Measurements from ENCODE around the gene KIZ. TPM values are rescaled to one million over a fixed set of nuclear protein-coding genes. Genes with fewer than 3 reads are reported as not detected.

Gene KIZ
- total and polyA plus RNA-seq, 3 donors from 2014 or later: 41.4 to 76.7 (median 73.3) TPM

DNA sequence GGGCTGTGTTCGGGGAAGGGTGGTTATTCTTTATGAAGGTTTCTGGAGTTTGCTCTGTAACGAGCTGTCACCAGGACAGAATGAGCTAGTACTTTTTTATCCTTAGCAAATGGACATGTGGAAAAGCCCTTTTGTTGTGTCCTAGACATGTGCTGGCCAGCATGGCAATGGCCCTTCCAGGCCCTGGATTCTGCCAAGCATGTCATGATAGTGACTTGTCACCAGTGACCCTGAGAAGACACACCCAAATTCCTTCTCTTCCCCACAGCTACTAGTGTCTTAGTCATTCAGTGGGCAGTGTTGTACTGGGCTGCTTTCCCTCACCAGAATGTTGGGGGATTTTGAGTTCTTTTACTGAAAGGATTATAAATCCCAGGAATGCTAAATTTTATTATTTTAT is 103.3 kb downstream of the KIZ start:
- no peak for DNase-seq
- Histone ChIP-seq H3K27me3 (no peaks in the 10 kb centered on the region), H3K4me1 (no peaks in the 10 kb centered on the region), H3K36me3 (ENCODE audit: low read depth, missing control alignments) (no peaks in the 10 kb centered on the region), H3K4me3 (no peak overlapping the region), H3K27ac (no peak overlapping the region), H3K9me3 (no peaks in the 10 kb centered on the region)
- intact Hi-C loops (cut with DNase I; ENCODE audit: low total_unique reads): no loop called here
- WGBS, 2 donors: 76 to 88% methylated on average over 2 of the region's 2 CpGs
- TF ChIP-seq, protein P1, sequence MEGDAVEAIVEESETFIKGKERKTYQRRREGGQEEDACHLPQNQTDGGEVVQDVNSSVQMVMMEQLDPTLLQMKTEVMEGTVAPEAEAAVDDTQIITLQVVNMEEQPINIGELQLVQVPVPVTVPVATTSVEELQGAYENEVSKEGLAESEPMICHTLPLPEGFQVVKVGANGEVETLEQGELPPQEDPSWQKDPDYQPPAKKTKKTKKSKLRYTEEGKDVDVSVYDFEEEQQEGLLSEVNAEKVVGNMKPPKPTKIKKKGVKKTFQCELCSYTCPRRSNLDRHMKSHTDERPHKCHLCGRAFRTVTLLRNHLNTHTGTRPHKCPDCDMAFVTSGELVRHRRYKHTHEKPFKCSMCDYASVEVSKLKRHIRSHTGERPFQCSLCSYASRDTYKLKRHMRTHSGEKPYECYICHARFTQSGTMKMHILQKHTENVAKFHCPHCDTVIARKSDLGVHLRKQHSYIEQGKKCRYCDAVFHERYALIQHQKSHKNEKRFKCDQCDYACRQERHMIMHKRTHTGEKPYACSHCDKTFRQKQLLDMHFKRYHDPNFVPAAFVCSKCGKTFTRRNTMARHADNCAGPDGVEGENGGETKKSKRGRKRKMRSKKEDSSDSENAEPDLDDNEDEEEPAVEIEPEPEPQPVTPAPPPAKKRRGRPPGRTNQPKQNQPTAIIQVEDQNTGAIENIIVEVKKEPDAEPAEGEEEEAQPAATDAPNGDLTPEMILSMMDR (IDR thresholded peaks at IDR 0.05): no peak
- no peak for TF ChIP-seq POLR2A (IDR thresholded peaks at IDR 0.05)

DNA sequence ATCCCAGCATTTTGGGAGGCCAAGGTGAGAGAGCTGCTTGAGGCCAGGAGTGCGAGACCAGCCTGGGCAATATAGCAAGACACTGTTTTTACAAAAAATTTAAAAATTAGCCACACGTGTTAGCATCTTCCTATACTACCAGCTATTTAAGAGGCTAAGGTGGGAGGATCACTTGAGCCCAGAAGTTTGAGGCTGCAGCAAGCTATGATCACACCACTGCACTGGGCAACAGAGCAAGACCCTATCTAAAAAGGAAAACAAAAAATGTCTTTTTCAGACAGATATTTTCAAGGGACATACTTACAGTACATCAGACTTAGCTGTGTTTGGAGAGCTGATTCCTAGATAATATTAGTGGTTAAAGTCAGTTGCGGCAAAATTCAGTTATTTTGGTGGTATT is 104.3 kb downstream of the KIZ start:
- no peak for DNase-seq
- no peak overlapping the region for H3K4me3 ChIP-seq
- no peak overlapping the region for H3K27ac ChIP-seq
- no peaks in the 10 kb centered on the region for H3K9me3 ChIP-seq
- no peaks in the 10 kb centered on the region for H3K4me1 ChIP-seq
- no peaks in the 10 kb centered on the region for H3K27me3 ChIP-seq
- no peaks in the 10 kb centered on the region for H3K36me3 ChIP-seq (ENCODE audit: low read depth, missing control alignments)
- intact Hi-C loops (cut with DNase I; ENCODE audit: low total_unique reads): no loop called here
- TF ChIP-seq, protein P1 (IDR thresholded peaks at IDR 0.05): no peak
- TF ChIP-seq POLR2A (IDR thresholded peaks at IDR 0.05): no peak
- WGBS, 2 donors: 97 to 98% methylated on average over 3 of the region's 3 CpGs

DNA sequence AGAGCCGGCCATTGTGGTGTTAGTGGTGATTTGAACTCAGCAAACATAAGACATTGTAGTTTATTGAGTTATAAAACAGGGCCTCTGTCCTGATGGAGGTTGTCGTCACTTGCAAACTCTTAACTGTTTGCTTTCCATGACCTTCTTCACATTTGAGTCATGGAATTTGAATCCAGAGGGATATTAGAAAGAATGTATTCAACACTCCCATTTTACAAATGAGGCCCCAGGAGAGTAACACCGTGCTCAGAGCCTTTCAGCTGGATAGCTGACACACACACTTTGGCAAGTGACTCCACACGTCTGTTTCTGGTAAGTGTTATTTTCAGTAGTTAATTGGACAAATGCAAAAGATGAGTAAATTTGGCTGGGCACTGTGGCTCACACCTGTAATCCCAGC is 104.8 kb downstream of the KIZ start:
- no peak for TF ChIP-seq POLR2A (IDR thresholded peaks at IDR 0.05)
- TF ChIP-seq, protein P1 (IDR thresholded peaks at IDR 0.05): no peak
- WGBS, 2 donors: 73 to 81% methylated on average over 4 of the region's 4 CpGs
- Histone ChIP-seq H3K36me3 (ENCODE audit: low read depth, missing control alignments) (no peaks in the 10 kb centered on the region), H3K9me3 (no peaks in the 10 kb centered on the region), H3K27ac (no peak overlapping the region), H3K4me3 (no peak overlapping the region), H3K4me1 (peaks cover 3% of the 10 kb centered on the region), H3K27me3 (no peaks in the 10 kb centered on the region)
- DNase-seq: no peak
- intact Hi-C loops (cut with DNase I; ENCODE audit: low total_unique reads): no loop called here

GRCh38 chr20:21232546-21233280 is 106.8 kb downstream of the KIZ start:
- Histone ChIP-seq H3K36me3 (ENCODE audit: low read depth, missing control alignments) (no peaks in the 10 kb centered on the region), H3K4me1 (peaks cover 9% of the 10 kb centered on the region), H3K27ac (no peak overlapping the region), H3K27me3 (no peaks in the 10 kb centered on the region), H3K4me3 (no peak overlapping the region), H3K9me3 (no peaks in the 10 kb centered on the region)
- TF ChIP-seq POLR2A (IDR thresholded peaks at IDR 0.05): no peak
- TF ChIP-seq, protein P1 (IDR thresholded peaks at IDR 0.05): no peak
- no peak for DNase-seq
- 90% methylated on average over 10 of the region's 10 CpGs for WGBS, 2 donors
- intact Hi-C loops (cut with DNase I; ENCODE audit: low total_unique reads): no loop called here

- intact Hi-C loops (cut with DNase I; ENCODE audit: low total_unique reads): loop anchor here (2.0 kb wide), 1 partner anchor 272 kb away; no protein-coding TSS in a partner anchor
- Histone ChIP-seq H3K4me1 (peaks cover 9% of the 10 kb centered on the region), H3K4me3 (no peak overlapping the region), H3K36me3 (ENCODE audit: low read depth, missing control alignments) (no peaks in the 10 kb centered on the region), H3K9me3 (no peaks in the 10 kb centered on the region), H3K27ac (no peak overlapping the region), H3K27me3 (no peaks in the 10 kb centered on the region)
- WGBS, 2 donors: 87 to 90% methylated on average over 5 of the region's 5 CpGs
- TF ChIP-seq, protein P1 (IDR thresholded peaks at IDR 0.05): no peak
- no peak for TF ChIP-seq POLR2A (IDR thresholded peaks at IDR 0.05)
- no peak for DNase-seq
Observed at GRCh38 chr20:21234324-21234723, 108.4 kb downstream of the KIZ start.
